NCI-H1105 (cell line): ENCODE data around the gene RIPOR1.

Experiments
- DNase-seq: peaks from one replicate; lab custom pipeline; 2025; lab: John Stamatoyannopoulos, UW

RIPOR1 gene

GRCh38 chr16:67539691-67540635 lies 11.3 kb downstream of the RIPOR1 start:
- no peak for DNase-seq

- DNase-seq: no peak
Measured at GRCh38 chr16:67540756-67541155, 12.1 kb downstream of the RIPOR1 start.

- no peak for DNase-seq
Measured at GRCh38 chr16:67541391-67542263, 13.0 kb downstream of the RIPOR1 start.

- no peak for DNase-seq
Measured at GRCh38 chr16:67542464-67542863, 13.8 kb downstream of the RIPOR1 start.

- DNase-seq: no peak
Measured at GRCh38 chr16:67543036-67543435, 14.4 kb downstream of the RIPOR1 start.

GRCh38 chr16:67543582-67543981 lies 15.0 kb downstream of the RIPOR1 start:
- DNase-seq: no peak

- DNase-seq: no peak
Measured at GRCh38 chr16:67544329-67544841, 15.8 kb downstream of the RIPOR1 start.

GRCh38 chr16:67544844-67545664 lies 16.4 kb downstream of the RIPOR1 start:
- no peak for DNase-seq

- DNase-seq: no peak
Measured at GRCh38 chr16:67545665-67546024, 17.0 kb downstream of the RIPOR1 start.

GRCh38 chr16:67546091-67546501 lies 17.5 kb downstream of the RIPOR1 start:
- no peak for DNase-seq

GRCh38 chr16:67546761-67547422 lies 18.3 kb downstream of the RIPOR1 start:
- DNase-seq: peak; percentile 38

GRCh38 chr16:67547423-67548264 lies 19.0 kb downstream of the RIPOR1 start:
- DNase-seq: no peak

- DNase-seq: no peak
Measured at GRCh38 chr16:67548265-67549126, 19.9 kb downstream of the RIPOR1 start.

- DNase-seq: no peak
Measured at GRCh38 chr16:67549240-67549639, 20.6 kb downstream of the RIPOR1 start.

GRCh38 chr16:67549936-67550335 lies 21.3 kb downstream of the RIPOR1 start:
- no peak for DNase-seq

- DNase-seq: no peak
Measured at GRCh38 chr16:67551091-67551490, 22.5 kb downstream of the RIPOR1 start.

GRCh38 chr16:67551972-67552371 lies 23.3 kb downstream of the RIPOR1 start:
- DNase-seq: no peak

GRCh38 chr16:67552476-67552875 lies 23.8 kb downstream of the RIPOR1 start:
- no peak for DNase-seq

GRCh38 chr16:67555795-67556212 lies 27.2 kb downstream of the RIPOR1 start:
- no peak for DNase-seq
